ENCODE results near the gene KRT31. TPM values are rescaled to one million over a fixed set of nuclear protein-coding genes. Genes with fewer than 3 reads are reported as not detected.
"Not testable (repeated sequence)": the region's sequence is repeated elsewhere in the genome, so short reads cannot be mapped to it uniquely, and the experiment has no call there.

Gene KRT31
- total and polyA plus RNA-seq, 2 donors (not counting 1 experiment from before 2014, with no cell fraction given), result not detected

- no peak overlapping the region for H3K9ac ChIP-seq (ENCODE audit: insufficient read depth, low read length)
- H3K27me3 ChIP-seq (ENCODE audit: control insufficient read depth, insufficient read depth, low read length), result peaks cover 18% of the 10 kb centered on the region
- H4K20me1 ChIP-seq (ENCODE audit: control insufficient read depth, extremely low read depth, insufficient read depth, low read length), result no peaks in the 10 kb centered on the region
- no peak for DNase-seq (ENCODE audit: low read depth in 2 of 2)
- no peaks in the 10 kb centered on the region for H3K4me1 ChIP-seq (ENCODE audit: control insufficient read depth, extremely low read depth, insufficient read depth, low read length)
- no peak overlapping the region for H3K27ac ChIP-seq (ENCODE audit: insufficient read depth, low read length)
- H3K36me3 ChIP-seq (ENCODE audit: control insufficient read depth, insufficient read depth, low read length), result no peaks in the 10 kb centered on the region
- TF ChIP-seq EZH2 (IDR thresholded peaks at IDR 0.05; ENCODE audit: low read length, missing control alignments) (no peak), CTCF (conservative IDR thresholded peaks at IDR 0.05 in 1 of 2, IDR thresholded peaks at IDR 0.05 in 1 of 2; ENCODE audit: low read depth in 1 of 2, low read length in 2 of 2) (no peak)
- no peak overlapping the region for H3K4me3 ChIP-seq (replicated peaks in 1 of 4; ENCODE audit: control extremely low read depth in 1 of 4, insufficient read depth in 1 of 4, low read depth in 3 of 4, low read length in 4 of 4)
- no peaks in the 10 kb centered on the region for H3K9me3 ChIP-seq (ENCODE audit: control insufficient read depth, insufficient read depth, low read depth, low read length)
- no peak overlapping the region for H3K4me2 ChIP-seq (ENCODE audit: extremely low read depth, insufficient read depth, low read length)
- no peaks in the 10 kb centered on the region for H3K79me2 ChIP-seq (ENCODE audit: control insufficient read depth, insufficient read depth, low read length)
- no peak overlapping the region for H2AFZ ChIP-seq (ENCODE audit: low read length)
Measured at GRCh38 chr17:41347869-41348760, 49.3 kb downstream of the KRT31 start.

GRCh38 chr17:41346421-41346820 is 51.0 kb downstream of the KRT31 start:
- H3K4me1 ChIP-seq (ENCODE audit: control insufficient read depth, extremely low read depth, insufficient read depth, low read length); H3K27ac ChIP-seq (ENCODE audit: insufficient read depth, low read length); H3K9me3 ChIP-seq (ENCODE audit: control insufficient read depth, insufficient read depth, low read depth, low read length); H3K4me2 ChIP-seq (ENCODE audit: extremely low read depth, insufficient read depth, low read length); H3K9ac ChIP-seq (ENCODE audit: insufficient read depth, low read length); H3K79me2 ChIP-seq (ENCODE audit: control insufficient read depth, insufficient read depth, low read length); DNase-seq (ENCODE audit: low read depth in 2 of 2); H3K4me3 ChIP-seq (replicated peaks in 1 of 4; ENCODE audit: control extremely low read depth in 1 of 4, insufficient read depth in 1 of 4, low read depth in 3 of 4, low read length in 4 of 4); H4K20me1 ChIP-seq (ENCODE audit: control insufficient read depth, extremely low read depth, insufficient read depth, low read length); H3K36me3 ChIP-seq (ENCODE audit: control insufficient read depth, insufficient read depth, low read length); H2AFZ ChIP-seq (ENCODE audit: low read length): not testable (repeated sequence)
- peaks cover 13% of the 10 kb centered on the region for H3K27me3 ChIP-seq (ENCODE audit: control insufficient read depth, insufficient read depth, low read length)

GRCh38 chr17:41345992-41346391 is 51.4 kb downstream of the KRT31 start:
- Histone ChIP-seq H4K20me1 (ENCODE audit: control insufficient read depth, extremely low read depth, insufficient read depth, low read length) (no peaks in the 10 kb centered on the region), H3K79me2 (ENCODE audit: control insufficient read depth, insufficient read depth, low read length) (no peaks in the 10 kb centered on the region), H3K4me3 (replicated peaks in 1 of 4; ENCODE audit: control extremely low read depth in 1 of 4, insufficient read depth in 1 of 4, low read depth in 3 of 4, low read length in 4 of 4) (no peak overlapping the region), H3K36me3 (ENCODE audit: control insufficient read depth, insufficient read depth, low read length) (no peaks in the 10 kb centered on the region), H3K9me3 (ENCODE audit: control insufficient read depth, insufficient read depth, low read depth, low read length) (no peaks in the 10 kb centered on the region), H2AFZ (ENCODE audit: low read length) (no peak overlapping the region), H3K9ac (ENCODE audit: insufficient read depth, low read length) (no peak overlapping the region), H3K4me2 (ENCODE audit: extremely low read depth, insufficient read depth, low read length) (no peak overlapping the region), H3K4me1 (ENCODE audit: control insufficient read depth, extremely low read depth, insufficient read depth, low read length) (no peaks in the 10 kb centered on the region), H3K27ac (ENCODE audit: insufficient read depth, low read length) (no peak overlapping the region), H3K27me3 (ENCODE audit: control insufficient read depth, insufficient read depth, low read length) (peaks cover 10% of the 10 kb centered on the region)
- no peak for TF ChIP-seq CTCF (conservative IDR thresholded peaks at IDR 0.05 in 1 of 2, IDR thresholded peaks at IDR 0.05 in 1 of 2; ENCODE audit: low read depth in 1 of 2, low read length in 2 of 2)
- no peak for TF ChIP-seq EZH2 (IDR thresholded peaks at IDR 0.05; ENCODE audit: low read length, missing control alignments)
- DNase-seq (ENCODE audit: low read depth in 2 of 2), result no peak

Other genes with a start within 250 kb of the KRT31 start
Only the 30 nearest of the 31 such genes appear.
- gene KRTAP4-4, start 236.9 kb downstream of the KRT31 start, total RNA-seq, result not detected in 2 replicates
- not detected in 2 replicates for gene KRTAP4-4, start 236.9 kb downstream of the KRT31 start, polyA plus RNA-seq
- not detected in 2 replicates for gene KRTAP4-3, start 229.4 kb downstream of the KRT31 start, total RNA-seq
- gene KRTAP4-3, start 229.4 kb downstream of the KRT31 start, polyA plus RNA-seq, result not detected in 2 replicates
- gene KRTAP4-2, start 219.4 kb downstream of the KRT31 start, total RNA-seq, result not detected in 2 replicates
- gene KRTAP4-2, start 219.4 kb downstream of the KRT31 start, polyA plus RNA-seq, result not detected in 2 replicates
- gene KRTAP4-1, start 212.7 kb downstream of the KRT31 start, total RNA-seq, result not detected in 2 replicates
- gene KRTAP4-1, start 212.7 kb downstream of the KRT31 start, polyA plus RNA-seq, result not detected in 2 replicates
- gene KRTAP9-1, start 207.7 kb downstream of the KRT31 start, total RNA-seq, result not detected in 2 replicates
- gene KRTAP9-1, start 207.7 kb downstream of the KRT31 start, polyA plus RNA-seq, result not detected in 2 replicates
- gene KRTAP9-2, start 171.0 kb downstream of the KRT31 start, total RNA-seq, result not detected in 2 replicates
- not detected in 2 replicates for gene KRTAP9-2, start 171.0 kb downstream of the KRT31 start, polyA plus RNA-seq
- gene KRTAP9-3, start 165.2 kb downstream of the KRT31 start, total RNA-seq, result not detected in 2 replicates
- gene KRTAP9-3, start 165.2 kb downstream of the KRT31 start, polyA plus RNA-seq, result not detected in 2 replicates
- not detected in 2 replicates for gene KRTAP9-8, start 159.6 kb downstream of the KRT31 start, total RNA-seq
- gene KRTAP9-8, start 159.6 kb downstream of the KRT31 start, polyA plus RNA-seq, result not detected in 2 replicates
- gene KRTAP9-4, start 147.9 kb downstream of the KRT31 start, total RNA-seq, result not detected in 2 replicates
- not detected in 2 replicates for gene KRTAP9-4, start 147.9 kb downstream of the KRT31 start, polyA plus RNA-seq
- not detected in 2 replicates for gene KRTAP9-9, start 142.2 kb downstream of the KRT31 start, total RNA-seq
- gene KRTAP9-9, start 142.2 kb downstream of the KRT31 start, polyA plus RNA-seq, result not detected in 2 replicates
- not detected in 2 replicates for gene KRTAP9-6, start 132.2 kb downstream of the KRT31 start, total RNA-seq
- gene KRTAP9-6, start 132.2 kb downstream of the KRT31 start, polyA plus RNA-seq, result not detected in 2 replicates
- gene KRTAP9-7, start 121.9 kb downstream of the KRT31 start, total RNA-seq, result not detected in 2 replicates
- not detected in 2 replicates for gene KRTAP9-7, start 121.9 kb downstream of the KRT31 start, polyA plus RNA-seq
- gene KRTAP29-1, start 94.8 kb downstream of the KRT31 start, total RNA-seq, result not detected in 2 replicates
- gene KRTAP29-1, start 94.8 kb downstream of the KRT31 start, polyA plus RNA-seq, result not detected in 2 replicates
- not detected in 2 replicates for gene KRTAP16-1, start 88.3 kb downstream of the KRT31 start, total RNA-seq
- gene KRTAP16-1, start 88.3 kb downstream of the KRT31 start, polyA plus RNA-seq, result not detected in 2 replicates
- not detected in 2 replicates for gene KRTAP17-1, start 81.9 kb downstream of the KRT31 start, total RNA-seq
- not detected in 2 replicates for gene KRTAP17-1, start 81.9 kb downstream of the KRT31 start, polyA plus RNA-seq
- gene KRT33A, start 46.8 kb downstream of the KRT31 start, total RNA-seq, result not detected in 2 replicates
- not detected in 2 replicates for gene KRT33A, start 46.8 kb downstream of the KRT31 start, polyA plus RNA-seq
- gene KRT33B, start 27.8 kb downstream of the KRT31 start, total RNA-seq, result not detected in 2 replicates
- not detected in 2 replicates for gene KRT33B, start 27.8 kb downstream of the KRT31 start, polyA plus RNA-seq
- gene KRT34, start 15.3 kb downstream of the KRT31 start, total RNA-seq, result under 0.01 TPM in 1 of 2 replicates, not detected in the other
- gene KRT34, start 15.3 kb downstream of the KRT31 start, polyA plus RNA-seq, result 0.45 and 1.00 TPM in 2 replicates
- gene KRT37, start 27.0 kb upstream of the KRT31 start, total RNA-seq, result not detected in 2 replicates
- not detected in 2 replicates for gene KRT37, start 27.0 kb upstream of the KRT31 start, polyA plus RNA-seq
- under 0.01 TPM in 1 of 2 replicates, not detected in the other for gene KRT38, start 43.4 kb upstream of the KRT31 start, total RNA-seq
- 0.02 and 0.07 TPM in 2 replicates for gene KRT38, start 43.4 kb upstream of the KRT31 start, polyA plus RNA-seq
- under 0.01 TPM in 2 replicates for gene KRT32, start 69.8 kb upstream of the KRT31 start, total RNA-seq
- 0.03 and 0.09 TPM in 2 replicates for gene KRT32, start 69.8 kb upstream of the KRT31 start, polyA plus RNA-seq
- not detected in 2 replicates for gene KRT35, start 83.5 kb upstream of the KRT31 start, total RNA-seq
- gene KRT35, start 83.5 kb upstream of the KRT31 start, polyA plus RNA-seq, result not detected in 2 replicates
- not detected in 2 replicates for gene KRT36, start 92.3 kb upstream of the KRT31 start, total RNA-seq
- 0.03 TPM in 2 replicates for gene KRT36, start 92.3 kb upstream of the KRT31 start, polyA plus RNA-seq
- gene KRT13, start 108.0 kb upstream of the KRT31 start, total RNA-seq, result not detected in 2 replicates
- 0.03 TPM in 1 of 2 replicates, not detected in the other for gene KRT13, start 108.0 kb upstream of the KRT31 start, polyA plus RNA-seq
- gene KRT15, start 121.3 kb upstream of the KRT31 start, total RNA-seq, result 0.17 TPM in 1 of 2 replicates, not detected in the other
- gene KRT15, start 121.3 kb upstream of the KRT31 start, polyA plus RNA-seq, result 0.47 and 1.8 TPM in 2 replicates
- gene KRT19, start 130.7 kb upstream of the KRT31 start, total RNA-seq, result 11.6 and 22.3 TPM in 2 replicates
- gene KRT19, start 130.7 kb upstream of the KRT31 start, polyA plus RNA-seq, result 8.1 and 32.6 TPM in 2 replicates
- gene KRT9, start 174.5 kb upstream of the KRT31 start, total RNA-seq, result not detected in 2 replicates
- not detected in 2 replicates for gene KRT9, start 174.5 kb upstream of the KRT31 start, polyA plus RNA-seq
- not detected in 2 replicates for gene KRT14, start 189.3 kb upstream of the KRT31 start, total RNA-seq
- 0.62 and 0.94 TPM in 2 replicates for gene KRT14, start 189.3 kb upstream of the KRT31 start, polyA plus RNA-seq
- gene KRT16, start 215.2 kb upstream of the KRT31 start, total RNA-seq, result not detected in 2 replicates
- 0.05 and 0.09 TPM in 2 replicates for gene KRT16, start 215.2 kb upstream of the KRT31 start, polyA plus RNA-seq
- 0.26 and 0.50 TPM in 2 replicates for gene KRT17, start 227.0 kb upstream of the KRT31 start, total RNA-seq
- 0.89 and 0.90 TPM in 2 replicates for gene KRT17, start 227.0 kb upstream of the KRT31 start, polyA plus RNA-seq